ENCODE measurements around the gene DPYSL3. TPM values are rescaled to one million over a fixed set of nuclear protein-coding genes. Genes with fewer than 3 reads are reported as not detected.

Gene DPYSL3
- 38.5 TPM for total RNA-seq

GRCh38 chr5:147509710-147510651 is at the start of gene DPYSL3:
Gene DPYSL3, minus strand, starts transcription at chr5:147510068. Its CDS starts 210 bp downstream, at chr5:147509858.

Small RNA genes within 50 kb of the gene (small RNA-seq; reads per million reads assigned to genes)
- gene AC011373.1 (ENCODE audit: low replicate concordance) = not detected
